GM21360 (cell line): Measurements from ENCODE around the gene TREML2.
"Not testable (repeated sequence)": the region's sequence is repeated elsewhere in the genome, so short reads cannot be mapped to it uniquely, and the experiment has no call there.

ENCODE experiments used
- ATAC-seq: cut with Tn5 transposase; IDR thresholded peaks from one replicate; pipeline ENCODE4 v1.9.1; 2021; ENCODE audit warnings: mild to moderate bottlenecking, moderate library complexity; ENCODE audit not compliant: unreplicated experiment

The TREML2 gene

DNA sequence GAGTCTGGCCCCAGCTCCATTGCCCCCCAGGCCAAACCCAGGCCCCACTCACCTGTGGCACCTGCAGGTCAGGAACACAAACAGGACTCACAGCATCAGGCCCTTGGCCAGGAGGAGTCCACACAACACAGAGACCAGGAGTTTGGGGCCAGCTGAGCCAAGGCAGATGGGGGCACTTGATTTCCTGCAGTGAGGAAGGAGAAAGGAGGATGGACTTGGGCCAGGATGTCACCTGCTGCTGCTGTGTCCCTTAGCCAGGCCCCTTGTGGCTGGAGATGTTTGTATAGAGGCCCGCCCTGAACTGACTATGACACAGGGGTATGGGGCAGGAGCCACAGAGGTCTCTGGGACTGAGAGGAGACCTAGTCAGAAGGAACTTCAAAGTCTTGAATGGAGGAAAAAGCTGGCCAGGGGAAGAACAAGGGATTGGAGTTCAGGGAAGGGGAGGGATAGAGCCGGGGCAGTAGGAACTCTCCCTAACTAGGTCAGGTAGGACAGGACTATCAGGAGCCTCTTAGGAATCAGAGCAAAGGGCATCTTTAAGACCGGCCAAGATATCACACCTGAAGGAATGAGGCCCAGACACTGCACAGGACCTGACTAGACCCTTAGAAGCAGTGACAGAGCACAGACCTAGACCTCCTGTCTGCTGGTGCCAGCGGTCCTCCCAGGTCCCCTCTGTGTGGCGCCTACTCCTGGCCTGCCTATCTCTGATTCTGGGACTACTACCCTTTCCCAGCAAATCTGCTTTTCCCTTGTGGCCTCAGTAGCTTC lies 8.8 kb upstream of the TREML2 start:
- no peak for ATAC-seq

DNA sequence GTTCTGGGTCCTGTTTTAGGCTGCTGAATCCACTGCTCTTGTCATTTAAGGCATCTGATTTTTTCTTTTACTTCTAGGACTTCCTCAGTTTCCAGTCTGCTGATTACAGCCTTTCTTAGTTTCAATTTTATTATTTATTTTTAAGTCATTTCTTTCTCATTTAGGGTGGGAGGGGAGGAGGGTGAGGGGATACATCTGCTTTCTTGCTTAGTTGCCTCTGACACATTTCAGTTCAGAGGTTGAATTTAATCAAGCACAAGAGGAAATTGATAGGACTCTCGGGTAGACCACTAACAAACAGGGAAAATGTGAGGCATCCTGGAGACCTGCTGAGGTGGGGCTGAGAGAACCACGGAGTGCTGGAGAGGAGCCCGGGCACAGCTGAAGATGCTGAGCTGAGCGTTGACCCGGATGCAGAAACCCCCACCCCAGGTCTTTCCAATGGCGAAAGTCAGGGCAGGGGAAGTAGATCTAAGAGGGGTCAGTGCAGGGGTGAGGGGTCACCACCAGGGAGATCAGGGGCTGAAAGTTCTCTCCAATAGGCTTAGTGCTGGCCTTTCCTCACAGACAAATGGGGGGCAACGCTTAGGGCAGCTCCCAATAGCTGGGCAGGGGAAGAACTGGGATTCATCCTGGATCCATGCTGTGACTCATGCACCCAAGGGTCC lies 7.6 kb upstream of the TREML2 start:
- ATAC-seq, result no peak

DNA sequence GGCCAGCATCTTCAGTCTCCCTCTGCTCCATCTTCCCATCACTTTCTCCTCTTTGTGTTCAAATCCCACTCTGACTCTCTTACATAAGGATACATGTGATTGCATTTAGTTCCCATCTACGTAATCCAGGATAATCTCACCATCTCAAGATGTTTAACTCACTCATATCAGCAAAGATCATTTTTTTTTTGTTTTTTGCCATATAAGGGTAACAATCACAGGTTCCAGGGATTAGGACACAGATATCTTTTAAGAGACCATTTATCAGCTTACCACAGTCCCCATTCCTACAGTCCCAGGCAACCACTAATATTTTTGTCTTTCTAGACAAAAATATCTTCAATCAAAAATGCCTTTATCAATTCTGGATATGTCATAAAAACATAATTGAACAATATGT lies 3.2 kb upstream of the TREML2 start:
- no peak for ATAC-seq

DNA sequence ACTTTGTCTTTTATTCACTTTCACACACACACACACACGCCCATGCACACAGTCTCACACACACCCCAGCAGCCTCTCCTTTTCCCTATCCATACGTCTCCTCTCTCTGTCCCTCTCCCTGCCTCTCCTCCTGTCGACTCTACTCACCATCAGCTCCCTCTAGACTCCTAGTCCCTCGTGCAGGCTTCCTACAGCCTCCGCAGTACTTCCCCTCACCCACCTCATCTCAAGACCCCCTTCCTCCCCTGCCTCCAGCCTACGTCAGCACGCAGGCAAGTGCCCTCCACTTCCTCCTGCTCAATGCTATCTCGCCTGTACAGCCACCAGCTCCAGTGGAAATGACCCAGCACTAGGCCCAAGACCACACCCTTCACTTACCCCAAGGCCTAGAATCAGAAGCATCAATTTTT lies 820 bp upstream of the TREML2 start:
- ATAC-seq, result no peak

DNA sequence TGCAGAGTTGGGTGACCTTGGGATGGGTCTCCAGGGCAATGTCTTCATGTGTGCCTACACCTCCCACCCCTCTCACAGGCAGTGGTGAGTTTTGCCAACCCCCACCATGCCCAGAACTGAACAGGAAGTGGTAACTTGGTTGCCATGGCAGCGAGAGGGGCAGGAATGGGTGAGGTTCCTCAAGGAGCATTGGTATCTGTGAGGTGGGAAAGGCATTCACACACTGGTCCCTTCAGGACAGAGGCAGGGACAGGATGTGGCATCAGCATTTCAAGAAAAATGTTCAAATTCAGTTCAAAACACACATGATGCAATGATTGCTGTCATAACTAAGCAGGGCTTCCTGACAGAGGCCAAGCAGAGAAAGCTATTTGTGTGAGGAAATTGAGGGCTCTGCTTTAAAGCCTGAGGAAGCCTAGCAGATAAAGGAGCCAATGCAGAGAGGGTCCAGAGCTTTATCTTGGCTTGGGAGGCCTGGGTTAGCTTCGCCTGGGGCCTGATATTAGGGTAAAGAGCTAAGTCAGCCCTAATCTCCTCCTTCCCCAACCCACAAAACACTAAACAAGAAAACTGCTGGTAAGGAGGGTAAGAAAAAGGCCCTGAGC lies 551 bp downstream of the TREML2 start:
- no peak for ATAC-seq

DNA sequence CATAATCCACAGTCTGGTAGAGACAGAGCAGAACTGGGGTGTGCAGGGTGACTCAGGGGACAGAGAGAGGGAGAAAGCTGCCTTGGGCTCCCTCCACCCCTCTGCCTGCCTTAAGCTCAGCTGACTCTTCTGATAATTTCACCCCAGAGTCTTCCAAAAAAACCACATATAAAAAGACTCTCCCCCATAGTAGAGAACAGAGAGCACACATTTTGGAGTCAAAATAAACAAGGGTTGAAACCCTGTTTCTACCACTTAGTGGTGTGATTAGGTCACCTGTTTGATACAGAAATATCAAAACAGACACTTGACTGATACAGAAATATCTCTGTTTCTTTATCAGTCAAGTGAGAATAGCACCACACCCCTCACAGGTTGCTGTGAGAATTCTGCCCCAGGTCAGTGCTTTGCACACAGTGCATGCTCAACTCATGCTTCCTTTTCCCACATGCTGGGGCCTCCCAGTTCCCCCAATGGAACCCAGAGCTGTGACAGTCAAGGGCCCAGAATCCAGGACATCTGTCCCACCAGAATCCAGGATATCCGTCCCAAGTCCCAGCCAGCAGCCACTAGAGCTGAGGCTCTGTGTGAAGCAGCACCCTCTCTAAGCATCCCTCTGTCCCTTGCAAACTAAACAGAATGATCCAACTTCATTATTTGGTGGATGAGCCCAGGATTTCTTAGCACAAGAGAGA lies 1.2 kb downstream of the TREML2 start:
- peak; percentile 68 for ATAC-seq

DNA sequence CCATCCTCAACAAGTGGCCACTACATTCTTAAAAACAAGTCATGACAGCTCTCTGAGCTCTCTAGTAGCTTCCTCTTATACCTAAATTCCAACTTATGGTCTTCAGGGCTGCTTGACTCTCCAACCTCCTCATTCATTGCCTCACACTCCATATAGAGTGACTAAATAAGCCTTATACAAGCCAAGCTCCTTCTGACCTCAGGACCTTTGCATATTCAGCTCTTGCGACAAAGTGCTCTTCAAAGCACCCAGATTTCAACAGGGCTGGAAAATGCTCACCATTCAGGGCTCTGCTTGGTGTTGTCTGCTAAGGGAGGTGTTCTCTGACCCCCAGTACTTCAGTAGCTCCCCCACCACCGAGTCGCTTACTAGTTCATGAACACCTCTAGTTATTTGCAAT lies 3.7 kb downstream of the TREML2 start:
- no peak for ATAC-seq

DNA sequence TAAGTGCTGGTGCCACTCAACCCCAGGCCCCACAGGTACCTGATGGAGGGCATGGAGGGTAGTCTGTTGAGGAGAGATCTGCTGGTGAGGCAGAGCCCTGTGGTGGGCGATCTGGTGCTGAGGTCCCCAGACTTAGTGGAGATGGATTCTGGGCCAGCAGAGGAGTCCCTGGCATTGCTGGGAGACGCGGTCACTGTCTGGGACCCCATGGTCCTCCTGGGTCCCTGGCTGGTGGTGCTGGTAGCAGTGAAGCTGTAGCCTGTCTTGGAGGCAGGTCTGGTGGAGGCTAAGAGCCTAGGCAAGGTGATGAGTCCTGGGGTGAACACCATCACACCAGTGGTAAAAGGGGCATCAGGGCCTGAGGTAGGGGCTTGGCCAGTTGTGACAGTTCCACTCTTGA lies 6.6 kb downstream of the TREML2 start:
- ATAC-seq, result no peak

DNA sequence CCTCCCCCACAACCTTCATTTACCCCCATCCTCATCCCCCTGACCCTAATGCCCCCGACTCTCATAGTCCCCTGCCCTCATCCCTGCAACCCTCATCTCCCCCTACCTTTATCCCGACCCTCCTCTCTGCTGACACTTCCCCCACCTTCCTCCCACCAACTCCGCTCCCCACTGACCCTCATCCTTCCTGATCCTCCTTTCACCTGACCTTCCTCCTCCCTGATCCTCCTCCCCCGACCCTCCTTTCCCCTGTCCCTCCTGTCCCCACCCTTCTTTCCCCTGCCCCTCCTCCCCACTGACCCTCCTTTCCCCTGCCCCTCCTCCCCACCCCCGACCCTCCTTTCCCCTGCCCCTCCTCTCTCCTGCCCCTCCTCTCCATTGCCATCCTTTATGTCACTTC lies 7.1 kb downstream of the TREML2 start:
- no peak for ATAC-seq

DNA sequence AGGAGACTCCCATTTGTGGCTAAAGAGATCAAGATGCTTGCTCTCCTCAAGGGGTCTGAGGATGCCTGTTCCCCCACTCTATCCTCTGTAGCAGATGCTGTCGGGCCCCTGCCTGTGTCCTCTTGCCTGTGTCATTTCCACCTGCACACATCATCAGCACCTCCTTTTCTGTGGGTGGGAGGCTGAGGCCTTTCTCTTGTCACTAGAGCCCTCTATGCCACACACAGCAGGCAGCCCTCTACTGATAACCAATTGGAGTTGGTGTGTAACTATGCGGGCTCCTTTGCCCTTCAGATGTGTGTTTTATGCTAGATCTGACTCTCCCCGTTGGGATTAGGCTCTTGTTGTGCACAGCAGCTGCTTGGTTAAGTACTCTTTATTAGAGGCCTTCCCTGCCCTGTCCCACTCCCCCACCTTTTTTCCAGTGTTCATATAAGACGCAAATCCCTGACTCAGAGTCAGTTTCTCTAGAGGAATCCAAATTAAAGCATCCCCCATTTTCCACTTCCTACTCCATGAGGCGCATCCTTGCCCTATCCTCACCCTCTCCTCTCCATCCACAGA lies 7.7 kb downstream of the TREML2 start:
- ATAC-seq, result no peak

DNA sequence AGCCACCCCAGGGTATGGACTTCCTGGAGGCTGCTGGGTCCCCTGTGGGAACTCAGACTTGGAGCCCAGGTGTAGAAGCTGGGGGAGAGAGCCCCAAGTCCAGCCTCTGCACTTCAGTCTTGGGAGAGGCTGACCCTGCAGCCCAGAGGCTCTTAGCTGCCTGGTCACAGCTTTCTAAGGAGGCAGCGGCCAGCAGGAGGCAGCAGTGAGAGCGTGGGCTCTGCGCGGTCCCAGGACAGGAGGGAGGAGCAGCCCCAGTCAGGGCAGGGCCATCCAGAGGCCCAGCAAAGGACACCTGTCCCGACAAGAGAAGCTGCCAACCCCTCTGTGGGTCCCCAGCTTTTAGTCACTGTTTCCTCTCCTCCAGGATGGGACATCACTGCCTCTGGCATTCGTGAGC lies 9.4 kb downstream of the TREML2 start:
- ATAC-seq, result no peak

DNA sequence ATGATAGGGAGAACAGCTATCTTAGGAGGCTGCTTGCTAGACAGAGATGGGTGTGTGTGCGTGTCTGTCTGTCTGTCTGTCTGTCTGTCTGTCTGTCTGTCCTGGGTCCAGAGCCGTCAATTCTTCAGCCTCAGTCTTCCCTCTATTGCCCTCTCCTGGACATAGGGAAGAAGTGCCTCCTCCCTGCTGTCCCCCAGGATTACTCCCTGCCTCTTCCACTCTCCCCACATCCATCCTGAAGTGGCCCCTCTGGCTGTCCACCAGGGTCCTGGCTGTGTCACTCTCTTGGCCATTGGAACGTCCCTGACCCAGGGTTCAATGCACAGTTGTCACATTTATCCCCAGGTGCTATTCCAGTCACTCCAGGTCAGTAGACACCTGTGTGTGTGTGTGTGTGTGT lies 10.2 kb downstream of the TREML2 start:
- no peak for ATAC-seq

DNA sequence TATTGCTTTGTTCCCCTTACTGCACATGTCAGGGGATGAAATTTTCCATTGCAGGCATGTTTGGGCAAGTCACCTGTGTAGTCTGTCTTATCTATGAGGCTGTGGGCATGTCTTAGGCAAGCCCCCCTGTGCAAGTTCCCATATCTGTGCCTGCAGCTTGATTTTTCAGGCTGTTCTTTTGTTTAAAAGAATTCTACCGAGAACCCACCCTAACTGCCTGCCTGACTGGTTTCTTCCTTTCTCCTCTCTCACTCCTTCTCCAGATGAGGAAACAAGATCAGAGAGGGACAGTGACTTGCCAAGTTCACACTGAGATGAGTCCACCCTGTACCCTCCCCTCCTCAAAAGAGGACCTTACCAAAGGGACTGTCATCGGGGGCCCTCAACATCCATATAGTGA lies 11.0 kb downstream of the TREML2 start:
- no peak for ATAC-seq

DNA sequence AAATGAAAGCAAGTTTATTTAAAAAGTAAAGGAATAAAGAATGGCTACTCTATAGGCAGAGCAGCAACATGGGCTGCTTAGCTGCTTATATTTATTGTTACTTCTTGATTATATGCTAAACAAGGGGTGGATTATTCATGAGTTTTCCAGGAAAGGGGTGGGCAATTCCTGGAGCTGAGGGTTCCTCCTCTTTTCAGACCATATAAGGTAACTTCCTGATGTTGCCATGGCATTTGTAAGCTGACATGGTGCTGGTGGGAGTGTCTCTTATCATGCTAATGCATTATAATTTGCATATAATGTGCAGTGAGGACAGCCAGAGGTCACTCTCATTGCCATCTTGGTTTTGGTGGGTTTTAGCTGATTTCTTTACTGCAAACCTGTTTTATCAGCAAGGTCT lies 11.9 kb downstream of the TREML2 start:
- ATAC-seq, result not testable (repeated sequence)

DNA sequence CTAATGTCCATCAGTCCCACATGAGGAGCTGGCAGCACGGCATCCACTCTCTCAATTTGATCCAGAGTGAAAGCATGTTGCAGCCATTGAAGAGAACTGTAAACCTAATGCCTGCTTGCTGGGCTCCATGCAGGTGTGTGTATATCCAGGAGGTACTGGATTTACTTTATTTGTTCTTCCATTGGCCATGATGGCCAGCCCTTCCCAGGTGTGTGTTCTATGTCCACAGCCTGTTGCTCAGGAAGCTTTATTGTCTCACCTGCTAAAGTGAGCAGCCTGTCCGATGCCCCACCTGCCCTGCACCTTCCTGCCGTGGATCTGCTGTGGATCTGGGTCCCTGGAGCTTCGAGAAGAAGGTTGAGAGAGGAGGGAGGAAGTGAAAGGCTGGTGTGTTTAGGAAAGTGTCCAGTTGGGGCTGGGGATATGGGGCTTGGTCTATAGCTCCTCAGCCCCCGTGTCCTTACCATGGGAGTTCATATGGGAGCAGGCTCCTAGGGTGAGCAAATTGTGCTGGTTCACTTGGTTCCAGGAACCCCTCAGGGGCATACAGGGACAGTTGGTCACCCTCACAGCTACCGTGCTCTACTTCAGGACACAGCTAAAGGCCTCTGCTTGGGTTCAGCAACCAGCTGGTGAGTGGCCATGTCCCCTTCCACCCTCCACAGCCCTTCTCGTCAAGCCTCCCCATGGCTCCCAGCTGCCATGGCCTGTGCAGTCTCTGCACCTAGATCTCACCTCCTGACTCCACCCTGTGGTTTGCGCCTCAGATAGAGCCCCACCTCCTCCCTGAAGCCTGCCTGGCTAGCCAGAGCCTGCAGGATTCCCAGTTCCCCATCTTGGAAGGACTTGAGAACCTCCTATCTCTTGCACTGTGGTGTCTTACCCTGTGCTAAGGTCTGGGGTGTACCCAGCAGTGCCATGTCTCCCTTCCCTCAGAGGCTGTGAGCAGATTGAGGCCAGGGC lies 12.7 kb downstream of the TREML2 start:
- no peak for ATAC-seq

DNA sequence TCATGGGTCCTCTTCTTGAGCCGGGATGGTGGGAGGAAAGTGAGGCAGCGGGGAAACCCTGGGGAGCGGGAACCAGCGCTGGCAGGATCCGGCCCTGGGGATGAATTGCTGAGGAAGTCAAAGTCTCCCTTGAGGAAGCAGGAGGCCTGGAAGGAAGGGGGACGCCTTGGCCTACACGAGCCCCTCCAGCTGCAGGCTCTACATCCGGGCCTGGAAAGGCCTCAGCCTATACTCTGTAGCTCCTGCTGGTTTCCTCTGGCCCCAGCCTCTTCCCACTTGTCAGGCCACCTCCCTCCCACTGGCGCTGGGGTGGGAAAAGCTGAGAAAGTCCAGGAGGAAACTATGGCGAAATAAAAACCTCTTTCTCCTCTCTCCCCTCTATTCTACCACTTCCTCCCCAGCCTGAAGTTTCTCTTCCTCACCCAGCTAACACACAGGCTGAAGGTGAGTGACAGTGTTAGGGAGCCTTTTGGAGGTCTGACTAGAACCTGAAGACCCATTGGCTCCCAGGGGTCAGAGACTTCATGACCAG lies 14.9 kb downstream of the TREML2 start:
- no peak for ATAC-seq

DNA sequence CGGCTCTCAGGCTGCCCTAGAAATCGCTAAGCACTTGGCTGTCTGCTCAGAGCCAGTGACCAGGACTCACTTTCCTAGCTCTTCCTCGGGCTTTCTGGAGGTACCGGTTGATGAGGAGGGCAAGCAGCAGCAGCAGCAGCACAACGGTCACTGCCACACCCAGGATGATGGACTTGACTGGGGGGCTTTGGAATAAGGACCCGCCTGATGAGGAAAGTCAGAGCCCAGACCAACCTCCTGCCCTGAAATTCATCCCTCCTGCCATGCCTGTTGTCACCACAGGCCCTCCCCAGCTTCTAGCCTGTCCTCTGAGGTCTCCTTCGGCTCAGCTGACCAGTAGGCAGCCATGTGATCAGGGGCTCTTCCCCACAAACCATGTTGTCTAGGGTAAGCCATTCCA lies 16.2 kb downstream of the TREML2 start:
- no peak for ATAC-seq

DNA sequence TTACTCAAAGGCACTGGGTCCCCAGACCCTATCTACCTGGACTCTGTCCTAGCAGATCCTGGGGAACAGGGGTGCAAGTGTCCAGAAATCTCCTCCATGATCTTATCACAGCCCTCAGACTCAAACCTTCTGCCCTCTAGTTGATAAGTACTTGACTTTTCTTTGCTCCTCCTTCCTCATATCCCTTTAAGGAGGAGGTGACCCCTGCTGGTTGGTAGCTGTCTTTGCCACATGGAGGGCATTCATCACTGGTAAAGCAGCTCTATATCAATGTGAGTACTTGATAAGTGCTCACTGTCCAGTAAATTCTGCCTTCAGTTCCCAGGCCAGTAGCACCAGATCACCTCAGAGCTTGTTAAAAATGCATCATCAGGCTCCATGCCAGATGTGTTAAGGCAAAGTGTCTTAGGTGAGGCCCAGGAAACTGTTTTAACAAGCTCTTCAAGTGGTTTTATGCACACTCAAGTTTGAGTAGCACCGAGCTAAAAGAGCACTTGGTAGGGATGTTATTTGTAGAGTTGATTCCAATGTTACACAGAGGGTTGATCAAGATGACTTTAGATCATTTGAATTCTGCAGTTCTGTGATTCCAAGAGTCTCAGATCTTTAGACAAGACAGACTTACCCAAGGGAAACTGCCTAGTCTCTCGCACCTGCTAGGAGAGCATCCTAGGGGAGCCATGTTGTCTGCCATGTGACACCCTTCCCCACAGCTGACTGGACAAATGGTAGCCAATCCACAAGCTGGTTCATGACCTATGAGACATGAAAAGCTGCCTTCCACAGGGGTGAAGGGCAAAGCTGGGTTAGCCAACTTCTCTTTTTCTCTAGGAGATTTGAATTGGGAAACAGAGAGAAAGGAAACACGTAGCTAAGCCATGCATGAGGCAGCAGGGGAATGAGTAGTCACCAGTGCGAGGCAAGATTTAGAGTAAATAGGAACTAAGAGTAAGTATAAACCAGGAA lies 18.6 kb downstream of the TREML2 start:
- no peak for ATAC-seq

DNA sequence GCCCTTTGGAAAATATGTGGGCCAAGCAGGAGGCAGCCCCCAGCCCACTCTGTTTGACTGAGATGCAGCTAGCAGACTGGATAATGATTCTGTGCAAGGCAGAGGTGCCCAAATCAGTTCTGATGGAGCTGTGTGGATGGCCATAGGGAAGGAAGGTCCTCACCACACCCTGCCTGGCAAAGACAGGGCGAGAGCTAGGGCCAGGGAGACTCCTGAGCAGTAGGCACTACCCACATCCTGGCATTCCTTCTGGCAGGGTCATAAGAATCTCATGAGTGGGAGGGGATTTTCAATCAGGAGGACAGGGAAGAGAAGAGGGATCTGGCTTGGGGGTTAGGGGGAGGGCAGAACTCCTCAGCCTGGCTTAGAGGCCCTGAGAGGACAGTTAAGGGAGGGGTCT lies 19.4 kb downstream of the TREML2 start:
- no peak for ATAC-seq
